ENCODE measurements around the gene SIRT1.

The SIRT1 gene

GRCh38 chr10:67926951-67927350 is 42.5 kb downstream of the SIRT1 start:
- H3K4me3 ChIP-seq (ENCODE audit: low read depth, low read length), result no peak overlapping the region
- TF ChIP-seq, protein P1, sequence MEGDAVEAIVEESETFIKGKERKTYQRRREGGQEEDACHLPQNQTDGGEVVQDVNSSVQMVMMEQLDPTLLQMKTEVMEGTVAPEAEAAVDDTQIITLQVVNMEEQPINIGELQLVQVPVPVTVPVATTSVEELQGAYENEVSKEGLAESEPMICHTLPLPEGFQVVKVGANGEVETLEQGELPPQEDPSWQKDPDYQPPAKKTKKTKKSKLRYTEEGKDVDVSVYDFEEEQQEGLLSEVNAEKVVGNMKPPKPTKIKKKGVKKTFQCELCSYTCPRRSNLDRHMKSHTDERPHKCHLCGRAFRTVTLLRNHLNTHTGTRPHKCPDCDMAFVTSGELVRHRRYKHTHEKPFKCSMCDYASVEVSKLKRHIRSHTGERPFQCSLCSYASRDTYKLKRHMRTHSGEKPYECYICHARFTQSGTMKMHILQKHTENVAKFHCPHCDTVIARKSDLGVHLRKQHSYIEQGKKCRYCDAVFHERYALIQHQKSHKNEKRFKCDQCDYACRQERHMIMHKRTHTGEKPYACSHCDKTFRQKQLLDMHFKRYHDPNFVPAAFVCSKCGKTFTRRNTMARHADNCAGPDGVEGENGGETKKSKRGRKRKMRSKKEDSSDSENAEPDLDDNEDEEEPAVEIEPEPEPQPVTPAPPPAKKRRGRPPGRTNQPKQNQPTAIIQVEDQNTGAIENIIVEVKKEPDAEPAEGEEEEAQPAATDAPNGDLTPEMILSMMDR (IDR thresholded peaks at IDR 0.05; ENCODE audit: borderline replicate concordance, insufficient read depth, low read depth, low read length), result no peak

DNA sequence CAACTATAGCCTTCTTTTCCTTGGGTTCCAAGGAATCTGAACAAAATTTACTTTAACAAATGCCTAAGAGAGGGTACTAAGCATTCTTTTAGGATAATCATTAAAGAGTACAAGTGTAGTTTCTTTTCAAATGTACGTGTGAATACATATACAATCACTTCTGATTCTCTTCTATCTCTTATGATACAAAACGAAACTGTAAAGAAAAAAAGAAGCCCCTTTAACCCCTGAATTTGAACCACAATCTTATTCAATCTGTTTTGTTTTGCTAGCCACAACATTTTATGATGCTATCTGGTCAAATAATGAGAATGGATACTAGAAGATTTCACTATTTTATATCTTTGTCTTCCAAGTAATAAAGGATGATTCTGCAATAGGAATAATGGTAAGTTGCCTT is 48.7 kb downstream of the SIRT1 start:
- TF ChIP-seq, protein P1 (IDR thresholded peaks at IDR 0.05; ENCODE audit: borderline replicate concordance, insufficient read depth, low read depth, low read length), result no peak

DNA sequence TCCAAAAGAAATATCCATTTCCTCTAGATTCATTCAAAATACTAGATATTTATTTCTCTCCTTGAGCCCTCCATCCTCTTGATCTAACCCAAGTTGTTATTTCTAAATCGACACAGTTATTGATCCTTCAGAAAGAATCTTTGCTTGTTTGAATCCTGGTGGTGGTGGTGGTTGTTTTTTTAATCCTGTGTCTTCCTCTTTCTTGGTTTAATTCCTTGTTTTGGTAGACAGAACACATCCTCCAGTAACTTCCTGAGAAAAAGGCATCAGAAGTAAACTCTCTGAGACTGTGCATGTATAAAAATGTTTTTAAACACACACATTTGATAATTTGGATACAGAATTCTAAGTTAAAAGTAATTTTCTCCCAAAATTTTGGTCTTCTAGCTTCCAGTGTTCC is 49.9 kb downstream of the SIRT1 start:
- TF ChIP-seq, protein P1 (IDR thresholded peaks at IDR 0.05; ENCODE audit: borderline replicate concordance, insufficient read depth, low read depth, low read length), result no peak
- H3K4me3 ChIP-seq (ENCODE audit: low read depth, low read length), result no peak overlapping the region

More for the DNA sequence above, 48.7 kb downstream of the SIRT1 start:
- no peak overlapping the region for H3K4me3 ChIP-seq (ENCODE audit: low read depth, low read length)

- H3K4me3 ChIP-seq (ENCODE audit: low read depth, low read length), result no peak overlapping the region
- TF ChIP-seq, protein P1 (IDR thresholded peaks at IDR 0.05; ENCODE audit: borderline replicate concordance, insufficient read depth, low read depth, low read length), result no peak
Observed at GRCh38 chr10:67935223-67935622, 50.8 kb downstream of the SIRT1 start.

GRCh38 chr10:67936416-67936815 is 52.0 kb downstream of the SIRT1 start:
- TF ChIP-seq, protein P1 (IDR thresholded peaks at IDR 0.05; ENCODE audit: borderline replicate concordance, insufficient read depth, low read depth, low read length), result no peak

DNA sequence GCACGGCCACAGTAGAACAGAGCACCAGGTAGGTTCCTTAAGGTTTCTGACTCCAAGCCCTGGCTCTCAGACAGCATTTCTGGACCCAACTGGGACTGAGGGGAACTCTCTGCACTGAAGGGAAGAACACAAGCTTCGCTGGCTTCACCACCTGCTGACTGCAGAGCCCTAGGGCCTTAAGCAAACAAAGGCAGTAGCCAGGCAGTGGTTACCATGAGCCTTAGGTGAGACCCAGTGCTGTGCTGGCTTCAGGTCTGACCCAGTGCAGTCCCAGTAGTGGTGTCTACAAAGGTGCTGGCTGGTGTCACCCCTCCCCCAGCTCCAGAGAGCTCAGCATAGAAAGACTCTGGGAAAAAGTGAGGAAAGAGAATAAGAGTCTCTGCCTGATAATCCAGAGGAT is 59.5 kb downstream of the SIRT1 start:
- H3K4me3 ChIP-seq (ENCODE audit: low read depth, low read length), result no peak overlapping the region
- TF ChIP-seq, protein P1 (IDR thresholded peaks at IDR 0.05; ENCODE audit: borderline replicate concordance, insufficient read depth, low read depth, low read length), result no peak

More at GRCh38 chr10:67936416-67936815, 52.0 kb downstream of the SIRT1 start:
- H3K4me3 ChIP-seq (ENCODE audit: low read depth, low read length), result no peak overlapping the region

GRCh38 chr10:67955614-67956013 is 71.2 kb downstream of the SIRT1 start:
- TF ChIP-seq, protein P1 (IDR thresholded peaks at IDR 0.05; ENCODE audit: borderline replicate concordance, insufficient read depth, low read depth, low read length), result no peak
- no peak overlapping the region for H3K4me3 ChIP-seq (ENCODE audit: low read depth, low read length)
